ENCODE measurements around the gene FADS2.

DNA sequence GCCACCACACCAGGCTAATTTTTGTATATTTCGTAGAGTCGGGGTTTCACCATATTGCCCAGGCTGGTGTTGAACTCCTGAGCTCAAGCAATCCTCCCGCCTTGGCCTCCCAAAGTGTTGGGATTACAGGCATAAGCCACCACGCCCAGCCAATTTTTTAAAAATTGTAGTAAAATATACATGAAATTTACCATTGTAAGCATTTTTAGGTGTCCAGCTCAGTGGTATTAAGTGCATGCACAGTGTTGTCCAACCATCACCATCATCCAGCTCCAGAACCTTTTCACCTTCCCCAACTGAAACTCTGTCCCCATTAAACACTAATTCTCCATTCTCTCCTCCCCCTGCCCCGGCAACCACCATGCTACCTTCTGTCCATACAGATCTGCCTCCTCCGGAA lies 54.8 kb downstream of the FADS2 start:
- TF ChIP-seq, protein P1, sequence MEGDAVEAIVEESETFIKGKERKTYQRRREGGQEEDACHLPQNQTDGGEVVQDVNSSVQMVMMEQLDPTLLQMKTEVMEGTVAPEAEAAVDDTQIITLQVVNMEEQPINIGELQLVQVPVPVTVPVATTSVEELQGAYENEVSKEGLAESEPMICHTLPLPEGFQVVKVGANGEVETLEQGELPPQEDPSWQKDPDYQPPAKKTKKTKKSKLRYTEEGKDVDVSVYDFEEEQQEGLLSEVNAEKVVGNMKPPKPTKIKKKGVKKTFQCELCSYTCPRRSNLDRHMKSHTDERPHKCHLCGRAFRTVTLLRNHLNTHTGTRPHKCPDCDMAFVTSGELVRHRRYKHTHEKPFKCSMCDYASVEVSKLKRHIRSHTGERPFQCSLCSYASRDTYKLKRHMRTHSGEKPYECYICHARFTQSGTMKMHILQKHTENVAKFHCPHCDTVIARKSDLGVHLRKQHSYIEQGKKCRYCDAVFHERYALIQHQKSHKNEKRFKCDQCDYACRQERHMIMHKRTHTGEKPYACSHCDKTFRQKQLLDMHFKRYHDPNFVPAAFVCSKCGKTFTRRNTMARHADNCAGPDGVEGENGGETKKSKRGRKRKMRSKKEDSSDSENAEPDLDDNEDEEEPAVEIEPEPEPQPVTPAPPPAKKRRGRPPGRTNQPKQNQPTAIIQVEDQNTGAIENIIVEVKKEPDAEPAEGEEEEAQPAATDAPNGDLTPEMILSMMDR (IDR thresholded peaks at IDR 0.05), result no peak
- TF ChIP-seq POLR2A (IDR thresholded peaks at IDR 0.05), result no peak
